MCF 10A (cell line): ENCODE data around the gene RASL12. TPM values are rescaled to one million over a fixed set of nuclear protein-coding genes. Genes with fewer than 3 reads are reported as not detected.
"Not testable (repeated sequence)": the region's sequence is repeated elsewhere in the genome, so short reads cannot be mapped to it uniquely, and the experiment has no call there.

Experiments used
- BruUV-seq: library from RNA; stranded (reverse); fragments of 400-500 nt; replicated peaks from 2 replicates; lab custom pipeline; 2021; lab: Mats Ljungman, UMichigan
- CTCF ChIA-PET: fragments of 300-600 bp; sonication (Branson Sonifier 250); formaldehyde crosslinking; extraction: SDS; loops from one replicate; lab custom pipeline; 2021; ENCODE audit warnings: antibody characterized with exemption, inconsistent platforms; lab: Yijun Ruan, JAX
- POLR2A ChIA-PET: fragments of 300-600, 350-650 bp; sonication (Branson Sonifier 250); formaldehyde crosslinking; extraction: SDS; loops from one replicate; lab custom pipeline; 2020; ENCODE audit warnings: antibody characterized with exemption, inconsistent platforms; lab: Yijun Ruan, JAX
- DNase-seq: peaks from one replicate; pipeline ENCODE4 v3.0.0-alpha.2; 2018; ENCODE audit not compliant: unreplicated experiment
- H3K27ac Mint-ChIP-seq: one replicate; pipeline ENCODE4 v1.8.0; 2022; ENCODE audit warnings: mild to moderate bottlenecking, low read depth, mixed read lengths; ENCODE audit not compliant: unreplicated experiment
- H3K27me3 Mint-ChIP-seq: one replicate; pipeline ENCODE4 v1.8.0; 2022; ENCODE audit warnings: mixed read lengths; ENCODE audit not compliant: insufficient read depth, unreplicated experiment
- H3K36me3 Mint-ChIP-seq: one replicate; pipeline ENCODE4 v1.8.0; 2022; ENCODE audit warnings: mild to moderate bottlenecking, moderate library complexity, mixed read lengths; ENCODE audit not compliant: insufficient read depth, unreplicated experiment
- H3K4me1 Mint-ChIP-seq: one replicate; pipeline ENCODE4 v1.8.0; 2022; ENCODE audit warnings: mixed read lengths; ENCODE audit not compliant: insufficient read depth, unreplicated experiment
- H3K4me3 Mint-ChIP-seq: one replicate; pipeline ENCODE4 v1.8.0; 2022; ENCODE audit warnings: mild to moderate bottlenecking, moderate library complexity, mixed read lengths; ENCODE audit not compliant: unreplicated experiment
- H3K9me3 Mint-ChIP-seq: one replicate; pipeline ENCODE4 v1.8.0; 2022; ENCODE audit warnings: mixed read lengths; ENCODE audit not compliant: unreplicated experiment
- CTCF ChIP-seq: fragments of 200-600 bp; IDR thresholded peaks from one replicate; pipeline ENCODE4 v1.8.0; 2022; ENCODE audit warnings: antibody characterized with exemption, mild to moderate bottlenecking; ENCODE audit not compliant: unreplicated experiment
- intact Hi-C: fragments of 100-400 bp; cut with micrococcal nuclease; formaldehyde crosslinking; loops from 2 replicates; pipeline ENCODE4 v1.14.1; 2022
- total RNA-seq: library from RNA; stranded (reverse); gene quantifications from 2 replicates; pipeline ENCODE4 v1.2.3, GENCODE V29; 2022

Gene RASL12
- total RNA-seq, 1 experiment from 2014 or later, result not detected

DNA sequence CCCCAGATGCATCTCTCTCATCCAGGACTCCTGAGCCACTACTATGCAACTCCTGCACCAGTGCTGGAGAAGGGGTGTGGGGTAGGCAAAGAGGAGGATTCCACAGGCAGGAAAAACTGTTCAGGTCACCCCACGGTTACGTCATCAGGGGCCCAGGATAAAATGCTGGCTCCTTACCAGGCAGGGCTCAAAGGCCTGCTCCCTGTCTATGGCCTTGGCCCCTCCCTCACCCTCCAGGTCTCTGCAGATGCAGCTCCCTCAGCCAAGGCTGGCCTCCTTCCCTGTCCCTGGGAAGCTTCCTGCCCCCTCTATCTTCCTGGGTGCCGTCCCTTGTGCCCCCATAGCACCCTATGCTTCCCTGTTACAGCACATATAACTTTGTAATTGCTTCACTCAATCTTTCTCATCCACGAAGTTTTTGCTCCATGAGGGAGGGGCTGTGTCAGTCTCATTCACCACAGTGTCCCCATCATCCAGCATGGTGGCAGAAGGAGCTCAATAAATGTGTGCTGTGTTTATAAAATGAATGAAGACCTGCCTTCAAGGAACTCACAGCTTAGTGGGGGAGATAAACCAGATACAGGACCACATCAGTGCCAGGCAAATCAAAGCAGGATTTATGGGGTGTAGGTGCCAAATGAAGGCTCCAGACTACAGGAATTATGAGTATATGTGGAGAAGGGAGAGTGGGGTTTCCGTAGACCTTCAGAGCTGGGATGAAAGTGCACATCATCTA, 27.4 kb upstream of the RASL12 start:
- intact Hi-C loops, result no loop called here
- no TSS peak for BruUV-seq
- TF ChIP-seq CTCF, result no peak
- no peaks in the 10 kb centered on the region for H3K27me3 Mint-ChIP-seq
- H3K4me3 Mint-ChIP-seq, result no peak overlapping the region
- H3K9me3 Mint-ChIP-seq, result no peaks in the 10 kb centered on the region
- H3K36me3 Mint-ChIP-seq, result peaks cover under 1% of the 10 kb centered on the region
- no peak overlapping the region for H3K27ac Mint-ChIP-seq
- POLR2A ChIA-PET, result interaction anchor here (0.6 kb wide), 1 partner anchor 394 kb away, joined by 3 read pairs; no protein-coding TSS in a partner anchor
- H3K4me1 Mint-ChIP-seq, result no peaks in the 10 kb centered on the region
- DNase-seq, result no peak
- CTCF ChIA-PET, result interaction anchor here (1.0 kb wide), 1 partner anchor 62 kb away, joined by 3 read pairs; no protein-coding TSS in a partner anchor

GRCh38 chr15:65094294-65094995, 26.7 kb upstream of the RASL12 start:
- Mint-ChIP-seq H3K27ac (no peak overlapping the region), H3K9me3 (no peaks in the 10 kb centered on the region), H3K4me3 (no peak overlapping the region), H3K4me1 (no peaks in the 10 kb centered on the region), H3K36me3 (no peaks in the 10 kb centered on the region), H3K27me3 (no peaks in the 10 kb centered on the region)
- no TSS peak for BruUV-seq
- POLR2A ChIA-PET, result no interaction called here
- CTCF ChIA-PET, result no interaction called here
- no peak for DNase-seq
- intact Hi-C loops, result no loop called here
- TF ChIP-seq CTCF, result no peak

DNA sequence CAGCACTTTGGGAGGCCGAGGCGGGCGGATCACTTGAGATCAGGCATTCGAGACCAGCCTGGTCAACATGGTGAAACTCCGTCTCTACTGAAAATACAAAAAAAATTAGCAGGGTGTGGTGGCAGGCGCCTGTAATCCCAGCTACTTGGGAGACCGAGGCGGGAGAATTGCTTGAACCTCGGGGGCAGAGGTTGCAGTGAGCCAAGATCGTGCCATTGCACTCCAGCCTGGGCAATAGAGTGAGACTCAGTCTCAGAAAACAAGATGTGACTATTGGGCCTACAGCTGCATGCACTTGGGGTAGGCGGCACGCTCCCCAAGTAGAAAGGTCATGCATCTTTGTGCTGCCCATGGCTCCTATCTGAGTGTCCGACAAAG, 26.0 kb upstream of the RASL12 start:
- POLR2A ChIA-PET, result interaction anchor here (1.6 kb wide), 1 partner anchor 40 kb away, joined by 3 read pairs; no protein-coding TSS in a partner anchor
- BruUV-seq, DNase-seq, H3K27ac Mint-ChIP-seq, H3K4me3 Mint-ChIP-seq, H3K27me3 Mint-ChIP-seq, intact Hi-C loops, CTCF ChIA-PET, H3K4me1 Mint-ChIP-seq, H3K36me3 Mint-ChIP-seq, H3K9me3 Mint-ChIP-seq: not testable (repeated sequence)

- H3K27me3 Mint-ChIP-seq, result no peaks in the 10 kb centered on the region
- H3K9me3 Mint-ChIP-seq, result no peaks in the 10 kb centered on the region
- H3K4me3 Mint-ChIP-seq, result no peak overlapping the region
- DNase-seq, result no peak
- ChIA-PET POLR2A (interaction anchor here (1.6 kb wide), 1 partner anchor 41 kb away, joined by 3 read pairs; no protein-coding TSS in a partner anchor), CTCF (no interaction called here)
- intact Hi-C loops, result no loop called here
- no peak overlapping the region for H3K27ac Mint-ChIP-seq
- no TSS peak for BruUV-seq
- H3K4me1 Mint-ChIP-seq, result no peaks in the 10 kb centered on the region
- TF ChIP-seq CTCF, result no peak
- H3K36me3 Mint-ChIP-seq, result no peaks in the 10 kb centered on the region
Observed at GRCh38 chr15:65092911-65093792, 25.4 kb upstream of the RASL12 start.
